Endothelial cell of umbilical vein (primary cell): ENCODE results near the gene CLEC20A.

ENCODE experiments used
- POLR2AphosphoS5 ChIP-seq: IDR thresholded peaks from 2 replicates; pipeline ENCODE4 v1.6.1; 2012; ENCODE audit warnings: low read depth, mild to moderate bottlenecking, control low read depth, low read length, moderate library complexity; ENCODE audit not compliant: insufficient read depth
- TF ChIP-seq, protein P1 (sequence below), 2 donors: IDR thresholded peaks; 1 replicate in 1 of 2; 2 replicates in 1 of 2; pipeline ENCODE4 v1.5.1; 2011; ENCODE audit warnings: low read length in 2 of 2, mild to moderate bottlenecking in 2 of 2, moderate library complexity in 2 of 2, control low read depth in 1 of 2, inconsistent platforms in 1 of 2, low read depth in 1 of 2; ENCODE audit not compliant: insufficient read depth in 1 of 2; ENCODE audit errors: extremely low read depth in 1 of 2

DNA sequence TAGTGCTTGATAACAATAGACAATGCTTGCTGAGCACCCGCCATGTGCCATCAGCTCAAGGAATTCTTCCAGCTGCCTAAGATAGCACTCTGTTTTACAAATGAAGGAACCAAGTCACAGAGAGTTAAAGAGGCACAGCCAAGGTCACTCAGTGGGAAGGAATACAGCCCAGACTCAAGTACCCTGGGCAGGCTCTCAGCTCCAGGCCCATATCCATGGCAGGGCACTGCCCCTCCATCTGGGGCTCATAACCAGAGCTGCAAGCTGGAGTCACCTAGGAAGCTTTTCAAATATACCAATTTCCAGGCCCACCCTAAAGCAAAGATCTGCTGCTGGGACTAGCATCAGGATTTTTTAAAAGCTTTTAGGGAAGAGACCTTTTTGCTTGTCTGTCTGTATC lies 1.6 kb downstream of the CLEC20A start:
- TF ChIP-seq POLR2AphosphoS5 = no peak
- TF ChIP-seq, protein P1, sequence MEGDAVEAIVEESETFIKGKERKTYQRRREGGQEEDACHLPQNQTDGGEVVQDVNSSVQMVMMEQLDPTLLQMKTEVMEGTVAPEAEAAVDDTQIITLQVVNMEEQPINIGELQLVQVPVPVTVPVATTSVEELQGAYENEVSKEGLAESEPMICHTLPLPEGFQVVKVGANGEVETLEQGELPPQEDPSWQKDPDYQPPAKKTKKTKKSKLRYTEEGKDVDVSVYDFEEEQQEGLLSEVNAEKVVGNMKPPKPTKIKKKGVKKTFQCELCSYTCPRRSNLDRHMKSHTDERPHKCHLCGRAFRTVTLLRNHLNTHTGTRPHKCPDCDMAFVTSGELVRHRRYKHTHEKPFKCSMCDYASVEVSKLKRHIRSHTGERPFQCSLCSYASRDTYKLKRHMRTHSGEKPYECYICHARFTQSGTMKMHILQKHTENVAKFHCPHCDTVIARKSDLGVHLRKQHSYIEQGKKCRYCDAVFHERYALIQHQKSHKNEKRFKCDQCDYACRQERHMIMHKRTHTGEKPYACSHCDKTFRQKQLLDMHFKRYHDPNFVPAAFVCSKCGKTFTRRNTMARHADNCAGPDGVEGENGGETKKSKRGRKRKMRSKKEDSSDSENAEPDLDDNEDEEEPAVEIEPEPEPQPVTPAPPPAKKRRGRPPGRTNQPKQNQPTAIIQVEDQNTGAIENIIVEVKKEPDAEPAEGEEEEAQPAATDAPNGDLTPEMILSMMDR (IDR thresholded peaks at IDR 0.05; ENCODE audit: extremely low read depth in 1 of 2, insufficient read depth in 1 of 2, low read depth in 1 of 2, low read length in 2 of 2) = no peak
